Neural cell (in vitro differentiated cells): ENCODE measurements around the gene MACROD1. TPM values are rescaled to one million over a fixed set of nuclear protein-coding genes. Genes with fewer than 3 reads are reported as not detected.
"Not testable (repeated sequence)": the region's sequence is repeated elsewhere in the genome, so short reads cannot be mapped to it uniquely, and the experiment has no call there.

Source experiments
- H2AFZ ChIP-seq: fragments of 200-600, 300-800 bp; sonication (generic), shearing (Covaris generic); 2 replicates; pipeline ENCODE4 v1.6.0; 2014; ENCODE audit warnings: low read depth, mild to moderate bottlenecking, antibody characterized with exemption, low read length, moderate library complexity
- H3F3A ChIP-seq: fragments of 200-600 bp; shearing (Covaris generic); 2 replicates; pipeline ENCODE4 v1.6.1; 2016; ENCODE audit warnings: mild to moderate bottlenecking, moderate library complexity, mixed read lengths, antibody characterized with exemption, low read length; ENCODE audit not compliant: insufficient read depth, poor library complexity, severe bottlenecking
- H3K27ac ChIP-seq: fragments of 200-600, 300-800 bp; sonication (generic), shearing (Covaris generic); 2 replicates; pipeline ENCODE4 v1.5.1; 2014; ENCODE audit warnings: mild to moderate bottlenecking, low read length, moderate library complexity
- H3K27me3 ChIP-seq: fragments of 300-800, 200-600 bp; sonication (generic), shearing (Covaris generic); 2 replicates; pipeline ENCODE4 v1.6.0; 2014; ENCODE audit warnings: mild to moderate bottlenecking, low read depth, low read length, moderate library complexity; ENCODE audit not compliant: insufficient read depth
- H3K36me3 ChIP-seq: fragments of 300-800, 200-600 bp; sonication (generic), shearing (Covaris generic); 2 replicates; pipeline ENCODE4 v1.5.1; 2014; ENCODE audit warnings: mild to moderate bottlenecking, antibody characterized with exemption, low read length, moderate library complexity; ENCODE audit not compliant: insufficient read depth
- H3K4me2 ChIP-seq: fragments of 300-800, 200-600 bp; sonication (generic), shearing (Covaris generic); 2 replicates; pipeline ENCODE4 v1.6.0; 2014; ENCODE audit warnings: mild to moderate bottlenecking, low read length
- H3K4me3 ChIP-seq: fragments of 300-800, 200-600 bp; sonication (generic), shearing (Covaris generic); 2 replicates; pipeline ENCODE4 v1.5.1; 2014; ENCODE audit warnings: mild to moderate bottlenecking, low read length, moderate library complexity
- H3K79me2 ChIP-seq: fragments of 200-600 bp; shearing (Covaris generic); replicated peaks from 2 replicates; pipeline ENCODE4 v1.6.0; 2014; ENCODE audit warnings: mild to moderate bottlenecking, low read length, moderate library complexity; ENCODE audit not compliant: insufficient read depth
- H3K9ac ChIP-seq: fragments of 300-800, 200-600 bp; sonication (generic), shearing (Covaris generic); 2 replicates; pipeline ENCODE4 v1.6.1; 2016; ENCODE audit warnings: mild to moderate bottlenecking, low read length, mixed read lengths
- H3K9me2 ChIP-seq: fragments of 200-600 bp; shearing (Covaris generic); 2 replicates; pipeline ENCODE4 v1.6.1; 2016; ENCODE audit warnings: mild to moderate bottlenecking, low read length, mixed read lengths; ENCODE audit not compliant: insufficient read depth
- H3K9me3 ChIP-seq: fragments of 200-600, 300-800 bp; sonication (generic), shearing (Covaris generic); 2 replicates; pipeline ENCODE4 v1.6.1; 2016; ENCODE audit warnings: mild to moderate bottlenecking, mixed run types, low read length, moderate library complexity, mixed read lengths
- H4K20me1 ChIP-seq: fragments of 200-600 bp; shearing (Covaris generic); 2 replicates; pipeline ENCODE4 v1.6.1; 2016; ENCODE audit warnings: mild to moderate bottlenecking, mixed run types; ENCODE audit not compliant: insufficient read depth
- EP300 ChIP-seq: fragments of 450-650 bp; conservative IDR thresholded peaks from 2 replicates; pipeline ENCODE4 v1.6.1; 2014; ENCODE audit warnings: antibody characterized with exemption, mild to moderate bottlenecking, moderate library complexity; ENCODE audit not compliant: poor library complexity, severe bottlenecking
- EZH2 ChIP-seq: fragments of 200-600, 300-800 bp; shearing (Covaris generic), sonication (generic); IDR thresholded peaks from 2 replicates; pipeline ENCODE4 v1.6.1; 2014; ENCODE audit warnings: antibody characterized with exemption, low read length, borderline replicate concordance, mild to moderate bottlenecking; ENCODE audit not compliant: insufficient read depth, poor library complexity, severe bottlenecking
- MXI1 ChIP-seq: fragments of 450-650 bp; conservative IDR thresholded peaks from 2 replicates; pipeline ENCODE4 v1.6.1; 2014; ENCODE audit warnings: antibody characterized with exemption, mild to moderate bottlenecking; ENCODE audit not compliant: poor library complexity, severe bottlenecking
- POLR2AphosphoS5 ChIP-seq: IDR thresholded peaks from 2 replicates; pipeline ENCODE4 v1.6.1; 2012
- RAD21 ChIP-seq: fragments of 450-650 bp; conservative IDR thresholded peaks from 2 replicates; pipeline ENCODE4 v1.6.1; 2014; ENCODE audit warnings: antibody characterized with exemption, mild to moderate bottlenecking, moderate library complexity
- SMC3 ChIP-seq: fragments of 450-650 bp; conservative IDR thresholded peaks from 2 replicates; pipeline ENCODE4 v1.6.1; 2014; ENCODE audit warnings: antibody characterized with exemption, mild to moderate bottlenecking, moderate library complexity; ENCODE audit not compliant: poor library complexity
- TAF1 ChIP-seq: IDR thresholded peaks from 2 replicates; pipeline ENCODE4 v1.6.1; 2012; ENCODE audit warnings: low read depth
- polyA plus RNA-seq: library from polyadenylated mRNA; depleted of rRNA; stranded (reverse); fragments of >200 nt; gene quantifications from 2 replicates; pipeline ENCODE4 v1.2.3, GENCODE V29; 2014
- TF ChIP-seq, protein P1 (sequence below): fragments of 450-650 bp; IDR thresholded peaks from 2 replicates; pipeline ENCODE4 v1.5.1; 2014; ENCODE audit warnings: antibody characterized with exemption, mild to moderate bottlenecking, moderate library complexity; ENCODE audit not compliant: poor library complexity, severe bottlenecking
- TF ChIP-seq, protein P2 (sequence below): IDR thresholded peaks from 2 replicates; pipeline ENCODE4 v1.6.1; 2012; ENCODE audit warnings: borderline replicate concordance

The MACROD1 gene
- polyA plus RNA-seq, 1 donor from 2014 or later: 30.8 TPM

DNA sequence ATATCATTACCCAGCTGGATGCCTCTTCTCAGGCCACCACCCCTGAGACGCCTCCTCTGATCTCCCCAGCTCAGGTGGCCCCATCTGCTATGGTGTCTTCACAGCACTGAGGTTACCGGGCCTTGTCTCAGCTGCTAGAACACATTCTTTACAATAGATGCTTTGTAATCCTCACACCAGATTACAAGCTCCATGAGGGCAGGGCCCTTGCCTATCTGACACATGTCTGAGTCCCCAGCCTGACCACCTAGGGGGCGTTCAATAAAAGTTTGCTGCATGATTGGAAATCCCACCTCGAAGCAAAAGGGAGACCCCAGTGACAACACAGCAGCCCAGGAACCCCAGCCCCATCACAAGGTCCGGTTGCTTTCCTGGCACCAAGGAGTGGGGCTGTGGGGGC lies 2.0 kb downstream of the MACROD1 start:
- TF ChIP-seq EP300 (no peak), POLR2AphosphoS5 (no peak), SMC3 (no peak), TAF1 (no peak), RAD21 (no peak), EZH2 (no peak), MXI1 (no peak)
- TF ChIP-seq, protein P1, sequence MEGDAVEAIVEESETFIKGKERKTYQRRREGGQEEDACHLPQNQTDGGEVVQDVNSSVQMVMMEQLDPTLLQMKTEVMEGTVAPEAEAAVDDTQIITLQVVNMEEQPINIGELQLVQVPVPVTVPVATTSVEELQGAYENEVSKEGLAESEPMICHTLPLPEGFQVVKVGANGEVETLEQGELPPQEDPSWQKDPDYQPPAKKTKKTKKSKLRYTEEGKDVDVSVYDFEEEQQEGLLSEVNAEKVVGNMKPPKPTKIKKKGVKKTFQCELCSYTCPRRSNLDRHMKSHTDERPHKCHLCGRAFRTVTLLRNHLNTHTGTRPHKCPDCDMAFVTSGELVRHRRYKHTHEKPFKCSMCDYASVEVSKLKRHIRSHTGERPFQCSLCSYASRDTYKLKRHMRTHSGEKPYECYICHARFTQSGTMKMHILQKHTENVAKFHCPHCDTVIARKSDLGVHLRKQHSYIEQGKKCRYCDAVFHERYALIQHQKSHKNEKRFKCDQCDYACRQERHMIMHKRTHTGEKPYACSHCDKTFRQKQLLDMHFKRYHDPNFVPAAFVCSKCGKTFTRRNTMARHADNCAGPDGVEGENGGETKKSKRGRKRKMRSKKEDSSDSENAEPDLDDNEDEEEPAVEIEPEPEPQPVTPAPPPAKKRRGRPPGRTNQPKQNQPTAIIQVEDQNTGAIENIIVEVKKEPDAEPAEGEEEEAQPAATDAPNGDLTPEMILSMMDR: no peak
- TF ChIP-seq, protein P2, sequence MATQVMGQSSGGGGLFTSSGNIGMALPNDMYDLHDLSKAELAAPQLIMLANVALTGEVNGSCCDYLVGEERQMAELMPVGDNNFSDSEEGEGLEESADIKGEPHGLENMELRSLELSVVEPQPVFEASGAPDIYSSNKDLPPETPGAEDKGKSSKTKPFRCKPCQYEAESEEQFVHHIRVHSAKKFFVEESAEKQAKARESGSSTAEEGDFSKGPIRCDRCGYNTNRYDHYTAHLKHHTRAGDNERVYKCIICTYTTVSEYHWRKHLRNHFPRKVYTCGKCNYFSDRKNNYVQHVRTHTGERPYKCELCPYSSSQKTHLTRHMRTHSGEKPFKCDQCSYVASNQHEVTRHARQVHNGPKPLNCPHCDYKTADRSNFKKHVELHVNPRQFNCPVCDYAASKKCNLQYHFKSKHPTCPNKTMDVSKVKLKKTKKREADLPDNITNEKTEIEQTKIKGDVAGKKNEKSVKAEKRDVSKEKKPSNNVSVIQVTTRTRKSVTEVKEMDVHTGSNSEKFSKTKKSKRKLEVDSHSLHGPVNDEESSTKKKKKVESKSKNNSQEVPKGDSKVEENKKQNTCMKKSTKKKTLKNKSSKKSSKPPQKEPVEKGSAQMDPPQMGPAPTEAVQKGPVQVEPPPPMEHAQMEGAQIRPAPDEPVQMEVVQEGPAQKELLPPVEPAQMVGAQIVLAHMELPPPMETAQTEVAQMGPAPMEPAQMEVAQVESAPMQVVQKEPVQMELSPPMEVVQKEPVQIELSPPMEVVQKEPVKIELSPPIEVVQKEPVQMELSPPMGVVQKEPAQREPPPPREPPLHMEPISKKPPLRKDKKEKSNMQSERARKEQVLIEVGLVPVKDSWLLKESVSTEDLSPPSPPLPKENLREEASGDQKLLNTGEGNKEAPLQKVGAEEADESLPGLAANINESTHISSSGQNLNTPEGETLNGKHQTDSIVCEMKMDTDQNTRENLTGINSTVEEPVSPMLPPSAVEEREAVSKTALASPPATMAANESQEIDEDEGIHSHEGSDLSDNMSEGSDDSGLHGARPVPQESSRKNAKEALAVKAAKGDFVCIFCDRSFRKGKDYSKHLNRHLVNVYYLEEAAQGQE: no peak
- Histone ChIP-seq H3K4me2 (no peak overlapping the region), H4K20me1 (no peaks in the 10 kb centered on the region), H3K27me3 (no peaks in the 10 kb centered on the region), H2AFZ (no peak overlapping the region), H3K9ac (no peak overlapping the region), H3K9me2 (no peaks in the 10 kb centered on the region), H3K9me3 (no peaks in the 10 kb centered on the region), H3K79me2 (no peaks in the 10 kb centered on the region), H3K36me3 (no peaks in the 10 kb centered on the region), H3K27ac (no peak overlapping the region), H3K4me3 (no peak overlapping the region), H3F3A (no peaks in the 10 kb centered on the region)

DNA sequence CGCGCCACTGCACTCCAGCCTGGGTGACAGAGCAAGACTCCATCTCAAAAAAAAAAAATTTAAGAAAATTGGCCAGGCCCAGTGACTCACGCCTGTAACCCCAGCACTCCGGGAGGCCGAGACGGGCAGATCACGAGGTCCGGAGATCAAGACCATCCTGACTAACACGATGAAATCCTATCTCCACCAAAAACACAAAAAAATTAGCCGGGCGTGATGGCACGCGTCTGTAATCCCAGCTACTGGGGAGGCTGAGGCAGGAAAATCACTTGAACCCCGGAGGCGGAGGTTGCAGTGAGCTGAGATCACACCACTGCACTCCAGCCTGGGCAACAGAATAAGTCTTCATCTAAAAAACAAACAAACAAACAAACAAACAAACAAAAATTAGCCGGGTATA lies 3.1 kb downstream of the MACROD1 start:
- H3K4me3 ChIP-seq, H3K36me3 ChIP-seq, H3K4me2 ChIP-seq, H3K9me2 ChIP-seq, H3K9ac ChIP-seq, H4K20me1 ChIP-seq, H2AFZ ChIP-seq, H3K9me3 ChIP-seq, H3K79me2 ChIP-seq, H3F3A ChIP-seq, H3K27ac ChIP-seq, H3K27me3 ChIP-seq: not testable (repeated sequence)

DNA sequence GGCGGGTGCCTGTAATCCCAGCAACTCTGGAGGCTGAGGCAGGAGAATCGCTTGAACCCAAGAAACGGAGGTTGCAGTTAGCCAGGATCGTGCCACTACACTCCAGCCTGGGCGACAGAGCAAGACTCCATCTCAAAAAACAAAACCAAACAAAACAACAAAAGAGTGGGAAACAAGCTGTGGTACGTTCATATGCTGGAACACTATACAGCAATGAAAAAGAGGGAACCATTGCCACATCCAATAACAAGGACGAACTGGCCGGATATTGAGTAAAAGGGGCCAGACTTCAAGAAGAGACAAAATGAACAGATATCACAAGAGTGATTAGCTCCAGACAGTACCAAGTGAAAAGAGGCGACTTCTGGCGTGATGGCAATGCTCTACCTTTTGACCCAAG lies 4.9 kb downstream of the MACROD1 start:
- no peak overlapping the region for H3K27ac ChIP-seq
- no peak overlapping the region for H3K4me2 ChIP-seq
- H3K36me3 ChIP-seq: no peaks in the 10 kb centered on the region
- no peak for TF ChIP-seq EP300
- no peak for TF ChIP-seq SMC3
- no peak for TF ChIP-seq MXI1
- no peaks in the 10 kb centered on the region for H3K9me2 ChIP-seq
- H2AFZ ChIP-seq: no peak overlapping the region
- H3K79me2 ChIP-seq: no peaks in the 10 kb centered on the region
- H4K20me1 ChIP-seq: no peaks in the 10 kb centered on the region
- H3F3A ChIP-seq: no peaks in the 10 kb centered on the region
- H3K9me3 ChIP-seq: no peaks in the 10 kb centered on the region
- no peak overlapping the region for H3K9ac ChIP-seq
- H3K4me3 ChIP-seq: no peak overlapping the region
- H3K27me3 ChIP-seq: no peaks in the 10 kb centered on the region
